HL-60 (cell line): ENCODE results near the gene HDAC7.

Source experiments
- DNase-seq, 2 experiments: peaks; one replicate each; pipeline ENCODE4 v3.0.0-alpha.2; 2010 to 2020; ENCODE audit warnings: low read depth in 1 of 2, low spot score in 1 of 2
- H3K27ac ChIP-seq: fragments of 250-450 bp; sonication (Bioruptor Pico); replicated peaks from 2 replicates; pipeline ENCODE4 v1.5.1; 2020; ENCODE audit warnings: mild to moderate bottlenecking, moderate library complexity
- H3K27me3 ChIP-seq: fragments of 250-450 bp; sonication (Bioruptor Pico); 2 replicates; pipeline ENCODE4 v1.5.1; 2021; ENCODE audit warnings: mild to moderate bottlenecking, moderate library complexity; ENCODE audit not compliant: insufficient read depth, poor library complexity, severe bottlenecking
- H3K4me3 ChIP-seq: replicated peaks from 2 replicates; pipeline ENCODE4 v1.5.1; 2011; ENCODE audit warnings: mild to moderate bottlenecking, control low read depth, low read length; ENCODE audit not compliant: insufficient read depth
- GABPA ChIP-seq: IDR thresholded peaks from 2 replicates; pipeline ENCODE4 v1.6.1; 2012; ENCODE audit warnings: low read depth
- POLR2AphosphoS5 ChIP-seq: IDR thresholded peaks from 2 replicates; pipeline ENCODE4 v1.6.1; 2012; ENCODE audit warnings: low read depth
- SPI1 ChIP-seq: IDR thresholded peaks from 2 replicates; pipeline ENCODE4 v1.6.1; 2012; ENCODE audit warnings: low read depth, mild to moderate bottlenecking, borderline replicate concordance
- TF ChIP-seq, protein P1 (sequence below): IDR thresholded peaks from one replicate; pipeline ENCODE4 v1.5.1; 2011; ENCODE audit warnings: low read length, control low read depth, inconsistent platforms; ENCODE audit not compliant: insufficient read depth
- TF ChIP-seq, protein P2 (sequence below): IDR thresholded peaks from 2 replicates; pipeline ENCODE4 v1.6.1; 2012; ENCODE audit warnings: low read depth; ENCODE audit not compliant: insufficient replicate concordance

Gene HDAC7

DNA sequence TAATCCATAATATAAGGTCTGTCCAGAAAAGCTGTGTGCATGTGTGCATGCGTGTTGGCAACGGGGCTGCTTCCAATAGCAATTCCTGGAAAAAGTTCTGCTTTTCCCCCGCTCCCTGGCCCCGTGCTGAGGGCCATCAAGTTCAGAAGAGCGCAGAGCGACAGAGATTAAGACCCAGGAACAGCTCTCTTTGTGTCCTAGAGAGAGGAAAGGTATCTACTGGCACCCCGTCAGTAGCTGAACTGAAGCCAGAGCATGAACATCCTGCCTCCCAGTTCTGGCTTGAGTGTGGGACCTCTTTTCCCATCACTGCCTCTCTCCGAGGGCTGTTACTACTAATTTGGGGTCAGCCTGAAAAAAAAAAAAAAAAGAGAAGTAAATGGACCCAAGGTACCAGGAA is 15.5 kb downstream of the HDAC7 start:
- no peak for DNase-seq

GRCh38 chr12:47803191-47803875 is 16.4 kb downstream of the HDAC7 start:
- peak in 1 of 2 experiments; percentile 47 for DNase-seq
- Histone ChIP-seq H3K27ac (peak overlapping the region; percentile 64), H3K27me3 (no peaks in the 10 kb centered on the region), H3K4me3 (no peak overlapping the region)
- TF ChIP-seq POLR2AphosphoS5 (no peak), GABPA (no peak), SPI1 (peak; percentile 62; the same call in 1 of the 2 replicates)
- TF ChIP-seq, protein P1, sequence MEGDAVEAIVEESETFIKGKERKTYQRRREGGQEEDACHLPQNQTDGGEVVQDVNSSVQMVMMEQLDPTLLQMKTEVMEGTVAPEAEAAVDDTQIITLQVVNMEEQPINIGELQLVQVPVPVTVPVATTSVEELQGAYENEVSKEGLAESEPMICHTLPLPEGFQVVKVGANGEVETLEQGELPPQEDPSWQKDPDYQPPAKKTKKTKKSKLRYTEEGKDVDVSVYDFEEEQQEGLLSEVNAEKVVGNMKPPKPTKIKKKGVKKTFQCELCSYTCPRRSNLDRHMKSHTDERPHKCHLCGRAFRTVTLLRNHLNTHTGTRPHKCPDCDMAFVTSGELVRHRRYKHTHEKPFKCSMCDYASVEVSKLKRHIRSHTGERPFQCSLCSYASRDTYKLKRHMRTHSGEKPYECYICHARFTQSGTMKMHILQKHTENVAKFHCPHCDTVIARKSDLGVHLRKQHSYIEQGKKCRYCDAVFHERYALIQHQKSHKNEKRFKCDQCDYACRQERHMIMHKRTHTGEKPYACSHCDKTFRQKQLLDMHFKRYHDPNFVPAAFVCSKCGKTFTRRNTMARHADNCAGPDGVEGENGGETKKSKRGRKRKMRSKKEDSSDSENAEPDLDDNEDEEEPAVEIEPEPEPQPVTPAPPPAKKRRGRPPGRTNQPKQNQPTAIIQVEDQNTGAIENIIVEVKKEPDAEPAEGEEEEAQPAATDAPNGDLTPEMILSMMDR, result no peak
- TF ChIP-seq, protein P2, sequence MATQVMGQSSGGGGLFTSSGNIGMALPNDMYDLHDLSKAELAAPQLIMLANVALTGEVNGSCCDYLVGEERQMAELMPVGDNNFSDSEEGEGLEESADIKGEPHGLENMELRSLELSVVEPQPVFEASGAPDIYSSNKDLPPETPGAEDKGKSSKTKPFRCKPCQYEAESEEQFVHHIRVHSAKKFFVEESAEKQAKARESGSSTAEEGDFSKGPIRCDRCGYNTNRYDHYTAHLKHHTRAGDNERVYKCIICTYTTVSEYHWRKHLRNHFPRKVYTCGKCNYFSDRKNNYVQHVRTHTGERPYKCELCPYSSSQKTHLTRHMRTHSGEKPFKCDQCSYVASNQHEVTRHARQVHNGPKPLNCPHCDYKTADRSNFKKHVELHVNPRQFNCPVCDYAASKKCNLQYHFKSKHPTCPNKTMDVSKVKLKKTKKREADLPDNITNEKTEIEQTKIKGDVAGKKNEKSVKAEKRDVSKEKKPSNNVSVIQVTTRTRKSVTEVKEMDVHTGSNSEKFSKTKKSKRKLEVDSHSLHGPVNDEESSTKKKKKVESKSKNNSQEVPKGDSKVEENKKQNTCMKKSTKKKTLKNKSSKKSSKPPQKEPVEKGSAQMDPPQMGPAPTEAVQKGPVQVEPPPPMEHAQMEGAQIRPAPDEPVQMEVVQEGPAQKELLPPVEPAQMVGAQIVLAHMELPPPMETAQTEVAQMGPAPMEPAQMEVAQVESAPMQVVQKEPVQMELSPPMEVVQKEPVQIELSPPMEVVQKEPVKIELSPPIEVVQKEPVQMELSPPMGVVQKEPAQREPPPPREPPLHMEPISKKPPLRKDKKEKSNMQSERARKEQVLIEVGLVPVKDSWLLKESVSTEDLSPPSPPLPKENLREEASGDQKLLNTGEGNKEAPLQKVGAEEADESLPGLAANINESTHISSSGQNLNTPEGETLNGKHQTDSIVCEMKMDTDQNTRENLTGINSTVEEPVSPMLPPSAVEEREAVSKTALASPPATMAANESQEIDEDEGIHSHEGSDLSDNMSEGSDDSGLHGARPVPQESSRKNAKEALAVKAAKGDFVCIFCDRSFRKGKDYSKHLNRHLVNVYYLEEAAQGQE, result no peak

More for the DNA sequence above, 15.5 kb downstream of the HDAC7 start:
- Histone ChIP-seq H3K27ac (no peak overlapping the region), H3K27me3 (no peaks in the 10 kb centered on the region), H3K4me3 (no peak overlapping the region)
- no peak for TF ChIP-seq SPI1
- no peak for TF ChIP-seq GABPA
- TF ChIP-seq, protein P1, result no peak
- TF ChIP-seq, protein P2, result no peak
- no peak for TF ChIP-seq POLR2AphosphoS5

GRCh38 chr12:47802312-47802711 is 17.4 kb downstream of the HDAC7 start:
- peak in 1 of 2 experiments; percentile 26 for DNase-seq
- Histone ChIP-seq H3K27me3 (no peaks in the 10 kb centered on the region), H3K27ac (peak overlapping the region; percentile 64), H3K4me3 (no peak overlapping the region)
- TF ChIP-seq POLR2AphosphoS5 (no peak), SPI1 (no peak)
- TF ChIP-seq, protein P1, result peak; percentile 36

DNA sequence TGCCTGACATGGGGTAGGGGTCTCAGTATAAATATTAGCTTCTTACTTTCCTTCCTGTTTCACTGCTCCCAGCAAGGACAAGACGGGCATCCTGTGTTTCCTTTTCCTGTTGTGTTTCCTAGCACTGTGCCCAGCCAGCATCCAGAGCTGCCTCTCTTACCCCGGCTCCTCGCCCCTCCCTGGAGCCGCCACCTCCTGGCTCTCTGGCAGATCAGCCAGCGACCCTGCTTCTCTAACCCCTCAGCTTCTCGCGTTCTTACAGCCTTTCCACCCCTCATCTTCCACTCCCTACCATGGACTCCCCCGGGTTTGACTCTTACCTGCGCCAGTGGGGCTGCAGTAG is 17.8 kb downstream of the HDAC7 start:
- Histone ChIP-seq H3K27ac (peak overlapping the region; percentile 64; the same call in 1 of the 2 replicates), H3K4me3 (no peak overlapping the region), H3K27me3 (no peaks in the 10 kb centered on the region)
- no peak for DNase-seq
- TF ChIP-seq, protein P1, result no peak
- TF ChIP-seq GABPA, result no peak
- TF ChIP-seq POLR2AphosphoS5, result no peak
- TF ChIP-seq SPI1, result no peak
